ENCODE results near the gene RAPGEF5.

The RAPGEF5 gene

GRCh38 chr7:22343612-22344011 lies 13.3 kb downstream of the RAPGEF5 start:
- no peak for DNase-seq

- DNase-seq, result no peak
Observed at GRCh38 chr7:22343071-22343470, 13.9 kb downstream of the RAPGEF5 start.

GRCh38 chr7:22339725-22340390 lies 17.1 kb downstream of the RAPGEF5 start:
- DNase-seq, result no peak

GRCh38 chr7:22338877-22339276 lies 18.1 kb downstream of the RAPGEF5 start:
- DNase-seq, result no peak

- no peak for DNase-seq
Observed at GRCh38 chr7:22338411-22338810, 18.5 kb downstream of the RAPGEF5 start.

- DNase-seq, result no peak
Observed at GRCh38 chr7:22333680-22334141, 23.2 kb downstream of the RAPGEF5 start.

- no peak for DNase-seq
Observed at GRCh38 chr7:22332461-22332870, 24.5 kb downstream of the RAPGEF5 start.

GRCh38 chr7:22331704-22332103 lies 25.2 kb downstream of the RAPGEF5 start:
- DNase-seq, result no peak

GRCh38 chr7:22330903-22331302 lies 26.1 kb downstream of the RAPGEF5 start:
- no peak for DNase-seq

GRCh38 chr7:22329816-22330524 lies 27.0 kb downstream of the RAPGEF5 start:
- no peak for DNase-seq

- no peak for DNase-seq
Observed at GRCh38 chr7:22326181-22326580, 30.8 kb downstream of the RAPGEF5 start.

GRCh38 chr7:22325671-22326070 lies 31.3 kb downstream of the RAPGEF5 start:
- no peak for DNase-seq

- DNase-seq, result no peak
Observed at GRCh38 chr7:22323714-22324113, 33.2 kb downstream of the RAPGEF5 start.

- no peak for DNase-seq
Observed at GRCh38 chr7:22320416-22320815, 36.5 kb downstream of the RAPGEF5 start.

GRCh38 chr7:22319424-22320403 lies 37.2 kb downstream of the RAPGEF5 start:
- DNase-seq, result no peak

GRCh38 chr7:22318376-22318775 lies 38.6 kb downstream of the RAPGEF5 start:
- DNase-seq, result no peak

GRCh38 chr7:22317632-22318031 lies 39.3 kb downstream of the RAPGEF5 start:
- no peak for DNase-seq

- no peak for DNase-seq
Observed at GRCh38 chr7:22316914-22317313, 40.0 kb downstream of the RAPGEF5 start.

GRCh38 chr7:22307816-22308215 lies 49.1 kb downstream of the RAPGEF5 start:
- DNase-seq, result no peak

GRCh38 chr7:22305706-22306105 lies 51.2 kb downstream of the RAPGEF5 start:
- no peak for DNase-seq

GRCh38 chr7:22302951-22303423 lies 54.0 kb downstream of the RAPGEF5 start:
- DNase-seq, result no peak

- DNase-seq, result no peak
Observed at GRCh38 chr7:22302193-22302592, 54.8 kb downstream of the RAPGEF5 start.

GRCh38 chr7:22301790-22302189 lies 55.2 kb downstream of the RAPGEF5 start:
- no peak for DNase-seq
